ENCODE measurements around the gene GORASP1. TPM values are rescaled to one million over a fixed set of nuclear protein-coding genes. Genes with fewer than 3 reads are reported as not detected.

GORASP1 gene
- total RNA-seq, 5 donors from 2014 or later (not counting 1 experiment from before 2014, with no cell fraction given), result 26.7 to 55.5 (median 41.5) TPM

DNA sequence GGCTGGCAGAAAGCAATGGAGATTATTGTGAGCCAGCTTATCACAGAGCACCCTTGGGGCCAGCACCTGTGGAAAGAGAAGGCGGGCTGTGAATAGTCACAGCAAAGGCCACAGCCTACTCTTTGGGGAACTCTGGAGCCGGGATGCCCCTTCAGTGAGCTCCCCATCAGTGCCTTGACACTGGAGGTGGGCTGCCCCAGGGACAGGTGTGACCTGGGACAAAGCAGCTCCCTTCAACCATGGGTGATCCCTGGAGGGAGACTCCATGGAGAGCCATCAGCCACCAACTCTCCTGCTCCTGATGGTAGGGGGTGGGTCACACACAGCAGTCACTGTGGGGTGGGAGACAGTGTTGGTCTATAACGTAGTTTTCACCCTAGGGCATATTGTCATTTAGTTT lies 5.9 kb upstream of the GORASP1 start:
- Mint-ChIP-seq H3K27ac (no peak overlapping the region), H3K4me3 (no peak overlapping the region), H3K36me3 (peaks cover 9% of the 10 kb centered on the region), H3K9me3 (no peaks in the 10 kb centered on the region), H3K27me3 (no peaks in the 10 kb centered on the region), H3K4me1 (peaks cover 11 to 12% (median 12%) of the 10 kb centered on the region in 3 donors)
- Histone ChIP-seq H3K36me3 (ENCODE audit: control insufficient read depth in 2 of 2, extremely low read depth in 1 of 2, insufficient read depth in 1 of 2, low read length in 1 of 2) (no peaks in the 10 kb centered on the region), H3K4me1 (ENCODE audit: control insufficient read depth in 1 of 2, extremely low read depth in 1 of 2, insufficient read depth in 2 of 2, low read length in 2 of 2) (peaks cover 0 to 10% of the 10 kb centered on the region in 2 experiments), H3K4me3 (ENCODE audit: control insufficient read depth in 1 of 2, extremely low read depth in 1 of 2, low read length in 1 of 2) (no peak overlapping the region), H3K27me3 (replicated peaks in 1 of 2; ENCODE audit: control insufficient read depth in 2 of 2, extremely low read depth in 1 of 2, insufficient read depth in 2 of 2, low read length in 1 of 2) (no peaks in the 10 kb centered on the region), H3K9me3 (no peaks in the 10 kb centered on the region), H3K27ac (ENCODE audit: low read length) (no peak overlapping the region)
- 100% methylated on average over 2 of the region's 3 CpGs for WGBS (ENCODE audit: insufficient coverage)
- ChIA-PET POLR2A (no interaction called here), CTCF (interaction anchor here in 1 of 2 donors (0.5 kb wide), 1 partner anchor 271 kb away, joined by 6 read pairs; no protein-coding TSS in a partner anchor)
- DNase-seq, result no peak
- no peak for ATAC-seq (replicated peaks in 1 of 4)

DNA sequence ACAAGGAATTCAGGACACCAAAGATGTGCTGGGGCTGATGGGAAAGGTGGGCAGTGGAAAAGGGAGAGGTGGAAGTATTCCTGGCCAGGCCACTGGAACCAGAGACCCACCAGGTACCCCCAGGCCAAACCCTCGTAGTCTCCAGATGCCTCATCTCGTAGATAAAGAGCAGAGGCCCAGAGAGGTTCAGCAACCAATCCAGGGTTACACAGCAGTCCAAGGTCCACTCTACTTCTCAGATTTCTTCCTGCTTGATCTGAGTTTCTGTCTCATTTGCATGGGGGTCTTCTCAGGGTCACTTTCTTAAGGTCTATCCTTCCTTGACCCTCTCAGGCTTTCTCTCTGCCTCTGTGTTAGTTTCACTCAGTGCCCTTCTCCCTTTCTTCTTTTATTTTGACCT lies 5.1 kb upstream of the GORASP1 start:
- H3K36me3 ChIP-seq (ENCODE audit: control insufficient read depth in 2 of 2, extremely low read depth in 1 of 2, insufficient read depth in 1 of 2, low read length in 1 of 2), result no peaks in the 10 kb centered on the region
- Mint-ChIP-seq H3K36me3 (peaks cover 1% of the 10 kb centered on the region), H3K27ac (no peak overlapping the region), H3K27me3 (no peaks in the 10 kb centered on the region), H3K4me1 (peaks cover 19 to 20% (median 20%) of the 10 kb centered on the region in 3 donors), H3K4me3 (no peak overlapping the region), H3K9me3 (no peaks in the 10 kb centered on the region)
- no peaks in the 10 kb centered on the region for H3K9me3 ChIP-seq
- POLR2A ChIA-PET, result no interaction called here
- H3K27me3 ChIP-seq (replicated peaks in 1 of 2; ENCODE audit: control insufficient read depth in 2 of 2, extremely low read depth in 1 of 2, insufficient read depth in 2 of 2, low read length in 1 of 2), result no peaks in the 10 kb centered on the region
- ATAC-seq (replicated peaks in 1 of 4) (no peak), DNase-seq (no peak)
- 93% methylated on average over 2 of the region's 2 CpGs for WGBS (ENCODE audit: insufficient coverage)
- CTCF ChIA-PET, result no interaction called here
- no peak overlapping the region for H3K27ac ChIP-seq (ENCODE audit: low read length)
- peaks cover 3 to 17% of the 10 kb centered on the region in 2 experiments for H3K4me1 ChIP-seq (ENCODE audit: control insufficient read depth in 1 of 2, extremely low read depth in 1 of 2, insufficient read depth in 2 of 2, low read length in 2 of 2)
- no peak overlapping the region for H3K4me3 ChIP-seq (ENCODE audit: control insufficient read depth in 1 of 2, extremely low read depth in 1 of 2, low read length in 1 of 2)

DNA sequence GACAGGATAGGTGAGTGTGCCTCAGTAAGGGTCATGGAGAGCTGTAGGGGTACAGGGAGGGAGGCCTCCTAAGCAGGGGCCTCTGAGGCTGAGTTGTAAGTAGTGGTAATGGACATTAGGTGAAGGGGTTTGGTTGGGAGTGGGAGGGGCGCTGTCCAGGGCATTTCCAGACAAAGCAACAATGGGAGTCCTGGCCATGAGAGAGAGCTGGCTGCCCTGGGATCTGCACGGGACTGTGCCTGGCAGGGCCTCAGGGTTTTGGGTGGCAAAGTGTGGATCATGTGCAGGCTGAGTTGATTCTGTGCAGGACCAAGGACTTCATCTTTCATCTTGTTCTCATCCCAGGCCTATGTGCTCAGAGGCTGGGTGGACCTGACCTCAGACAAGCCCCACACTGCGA lies 4.7 kb upstream of the GORASP1 start:
- H3K27ac Mint-ChIP-seq, result no peak overlapping the region

DNA sequence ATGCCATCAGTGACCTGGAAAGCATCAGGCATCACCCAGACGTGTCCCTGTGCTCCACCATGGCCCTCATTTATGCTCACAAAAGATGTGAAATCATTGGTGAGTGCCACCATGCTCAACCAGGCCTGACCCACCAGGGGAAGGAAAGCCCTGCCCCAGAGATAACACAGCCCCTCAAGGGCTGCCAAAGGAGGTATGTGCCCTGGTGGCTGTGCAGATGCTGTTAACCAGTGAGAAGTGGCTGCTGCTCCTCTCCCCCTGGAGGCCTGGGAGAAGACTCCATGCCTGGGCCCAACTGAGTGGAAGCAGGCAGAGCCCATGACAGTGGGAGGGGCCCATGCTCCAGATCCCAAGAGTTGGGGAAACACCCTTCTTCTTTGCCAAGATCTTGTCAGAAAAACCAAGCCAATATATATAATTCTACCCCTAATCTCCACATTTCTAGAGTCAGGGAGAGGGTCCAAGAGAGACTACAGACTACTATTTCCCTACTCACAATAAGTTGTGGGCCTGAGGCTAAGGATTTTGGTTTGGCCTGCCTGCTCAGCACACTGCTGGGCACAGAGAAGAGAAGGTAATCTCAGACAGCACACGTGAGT lies 2.7 kb upstream of the GORASP1 start:
- WGBS (ENCODE audit: insufficient coverage), result 73% methylated on average over 2 of the region's 2 CpGs
- Mint-ChIP-seq H3K4me3 (no peak overlapping the region), H3K4me1 (peaks cover 36 to 38% (median 38%) of the 10 kb centered on the region in 3 donors), H3K27ac (no peak overlapping the region), H3K36me3 (no peaks in the 10 kb centered on the region), H3K27me3 (no peaks in the 10 kb centered on the region), H3K9me3 (no peaks in the 10 kb centered on the region)
- H3K4me3 ChIP-seq (ENCODE audit: control insufficient read depth in 1 of 2, extremely low read depth in 1 of 2, low read length in 1 of 2), result no peak overlapping the region
- POLR2A ChIA-PET, result no interaction called here
- peaks cover 7 to 36% of the 10 kb centered on the region in 2 experiments for H3K4me1 ChIP-seq (ENCODE audit: control insufficient read depth in 1 of 2, extremely low read depth in 1 of 2, insufficient read depth in 2 of 2, low read length in 2 of 2)
- no peaks in the 10 kb centered on the region for H3K9me3 ChIP-seq
- no peaks in the 10 kb centered on the region for H3K27me3 ChIP-seq (replicated peaks in 1 of 2; ENCODE audit: control insufficient read depth in 2 of 2, extremely low read depth in 1 of 2, insufficient read depth in 2 of 2, low read length in 1 of 2)
- CTCF ChIA-PET, result interaction anchor here in 1 of 2 donors (1.0 kb wide), 1 partner anchor 16 kb away, joined by 11 read pairs; no protein-coding TSS in a partner anchor
- H3K27ac ChIP-seq (ENCODE audit: low read length), result no peak overlapping the region
- ATAC-seq (replicated peaks in 1 of 4), result no peak
- H3K36me3 ChIP-seq (ENCODE audit: control insufficient read depth in 2 of 2, extremely low read depth in 1 of 2, insufficient read depth in 1 of 2, low read length in 1 of 2), result no peaks in the 10 kb centered on the region
- no peak for DNase-seq

More for the DNA sequence above, 4.7 kb upstream of the GORASP1 start:
- Histone ChIP-seq H3K4me3 (ENCODE audit: control insufficient read depth in 1 of 2, extremely low read depth in 1 of 2, low read length in 1 of 2) (no peak overlapping the region), H3K36me3 (ENCODE audit: control insufficient read depth in 2 of 2, extremely low read depth in 1 of 2, insufficient read depth in 1 of 2, low read length in 1 of 2) (no peaks in the 10 kb centered on the region), H3K27me3 (replicated peaks in 1 of 2; ENCODE audit: control insufficient read depth in 2 of 2, extremely low read depth in 1 of 2, insufficient read depth in 2 of 2, low read length in 1 of 2) (no peaks in the 10 kb centered on the region), H3K9me3 (no peaks in the 10 kb centered on the region), H3K4me1 (ENCODE audit: control insufficient read depth in 1 of 2, extremely low read depth in 1 of 2, insufficient read depth in 2 of 2, low read length in 2 of 2) (peaks cover 3 to 17% of the 10 kb centered on the region in 2 experiments), H3K27ac (ENCODE audit: low read length) (no peak overlapping the region)
- Mint-ChIP-seq H3K27me3 (no peaks in the 10 kb centered on the region), H3K9me3 (no peaks in the 10 kb centered on the region), H3K36me3 (no peaks in the 10 kb centered on the region), H3K4me3 (no peak overlapping the region), H3K4me1 (peaks cover 19 to 21% (median 20%) of the 10 kb centered on the region in 3 donors)
- CTCF ChIA-PET, result no interaction called here
- DNase-seq (no peak), ATAC-seq (replicated peaks in 1 of 4) (no peak)
- POLR2A ChIA-PET, result no interaction called here
- WGBS (ENCODE audit: insufficient coverage), result 94% methylated on average over 3 of the region's 3 CpGs

DNA sequence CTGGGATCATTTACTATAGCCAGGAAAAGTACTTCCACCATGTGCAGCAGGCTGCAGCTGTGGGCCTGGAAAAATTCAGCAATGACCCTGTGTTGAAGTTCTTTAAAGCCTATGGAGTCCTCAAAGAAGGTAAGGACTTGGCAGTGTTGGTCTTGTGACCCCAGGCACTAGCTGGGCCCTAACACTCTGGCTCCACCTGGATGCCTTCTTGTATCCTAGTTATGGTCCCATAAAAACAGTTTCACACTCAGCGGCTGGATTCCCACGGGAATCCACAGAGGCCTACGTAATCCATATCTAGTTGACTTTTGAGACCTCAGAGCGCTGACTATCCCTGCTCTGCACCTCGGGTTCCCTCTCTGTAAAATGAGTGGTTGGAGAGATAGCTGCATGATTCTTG lies 1.7 kb upstream of the GORASP1 start:
- WGBS (ENCODE audit: insufficient coverage), result 90% methylated on average over 3 of the region's 5 CpGs
- no peaks in the 10 kb centered on the region for H3K27me3 ChIP-seq (replicated peaks in 1 of 2; ENCODE audit: control insufficient read depth in 2 of 2, extremely low read depth in 1 of 2, insufficient read depth in 2 of 2, low read length in 1 of 2)
- Mint-ChIP-seq H3K9me3 (no peaks in the 10 kb centered on the region), H3K4me3 (peak overlapping the region in 2 of 3 donors; percentile 93 to 95), H3K36me3 (no peaks in the 10 kb centered on the region), H3K27me3 (no peaks in the 10 kb centered on the region), H3K27ac (peak overlapping the region; percentile 86 to 92), H3K4me1 (peaks cover 42 to 48% (median 43%) of the 10 kb centered on the region in 3 donors)
- H3K36me3 ChIP-seq (ENCODE audit: control insufficient read depth in 2 of 2, extremely low read depth in 1 of 2, insufficient read depth in 1 of 2, low read length in 1 of 2), result no peaks in the 10 kb centered on the region
- ATAC-seq (replicated peaks in 1 of 4) (no peak), DNase-seq (no peak)
- no peak overlapping the region for H3K4me3 ChIP-seq (ENCODE audit: control insufficient read depth in 1 of 2, extremely low read depth in 1 of 2, low read length in 1 of 2)
- H3K27ac ChIP-seq (ENCODE audit: low read length), result no peak overlapping the region
- POLR2A ChIA-PET, result interaction anchor here (0.6 to 1.6 kb wide), 3 partner anchors 32 to 1002 kb away, joined by 3 to 4 read pairs (median 3); no protein-coding TSS in a partner anchor
- peaks cover 7 to 37% of the 10 kb centered on the region in 2 experiments for H3K4me1 ChIP-seq (ENCODE audit: control insufficient read depth in 1 of 2, extremely low read depth in 1 of 2, insufficient read depth in 2 of 2, low read length in 2 of 2)
- H3K9me3 ChIP-seq, result no peaks in the 10 kb centered on the region
- CTCF ChIA-PET, result interaction anchor here (0.7 to 1.0 kb wide), 2 partner anchors 17 to 23 kb away, joined by 3 to 11 read pairs; no protein-coding TSS in a partner anchor

DNA sequence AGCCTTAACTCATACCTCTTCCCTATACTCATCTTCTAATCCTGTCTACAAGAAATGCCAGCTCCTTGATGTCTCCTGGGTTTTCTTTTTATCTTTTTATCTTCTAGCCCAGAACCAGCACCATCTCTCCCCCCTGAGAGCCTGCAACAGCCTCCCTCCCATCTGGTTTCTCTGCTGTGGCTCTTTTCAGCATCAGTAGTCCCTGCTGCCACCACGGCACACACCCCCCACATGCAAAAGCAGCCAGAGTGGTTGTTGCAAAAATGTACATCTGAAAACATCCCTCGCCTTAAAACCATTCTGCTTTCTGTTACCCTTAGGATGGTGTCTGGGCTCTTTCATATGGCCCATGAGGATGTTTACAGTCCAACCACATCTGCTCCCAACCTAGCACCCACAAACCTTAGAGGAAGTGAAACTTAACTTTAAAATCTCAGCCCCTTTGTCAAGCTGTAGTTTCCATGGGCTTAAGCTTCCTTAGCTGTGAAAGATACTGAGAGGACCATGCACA lies 828 bp upstream of the GORASP1 start:
- Histone ChIP-seq H3K9me3 (no peaks in the 10 kb centered on the region), H3K4me1 (ENCODE audit: control insufficient read depth in 1 of 2, extremely low read depth in 1 of 2, insufficient read depth in 2 of 2, low read length in 2 of 2) (peaks cover 7 to 37% of the 10 kb centered on the region in 2 experiments), H3K4me3 (ENCODE audit: control insufficient read depth in 1 of 2, extremely low read depth in 1 of 2, low read length in 1 of 2) (peak overlapping the region; percentile 78 to 91), H3K27me3 (replicated peaks in 1 of 2; ENCODE audit: control insufficient read depth in 2 of 2, extremely low read depth in 1 of 2, insufficient read depth in 2 of 2, low read length in 1 of 2) (no peaks in the 10 kb centered on the region), H3K36me3 (ENCODE audit: control insufficient read depth in 2 of 2, extremely low read depth in 1 of 2, insufficient read depth in 1 of 2, low read length in 1 of 2) (no peaks in the 10 kb centered on the region), H3K27ac (ENCODE audit: low read length) (peak overlapping the region; percentile 44)
- WGBS (ENCODE audit: insufficient coverage), result 0% methylated on average over 1 of the region's 2 CpGs
- Mint-ChIP-seq H3K9me3 (no peaks in the 10 kb centered on the region), H3K4me3 (peak overlapping the region; percentile 87 to 95 (median 93)), H3K4me1 (peaks cover 48 to 53% (median 49%) of the 10 kb centered on the region in 3 donors), H3K27ac (peak overlapping the region; percentile 86 to 92), H3K36me3 (no peaks in the 10 kb centered on the region), H3K27me3 (no peaks in the 10 kb centered on the region)
- POLR2A ChIA-PET, result interaction anchor here in 1 of 2 donors (1.6 kb wide), 1 partner anchor 32 kb away, joined by 4 read pairs; no protein-coding TSS in a partner anchor
- ATAC-seq (replicated peaks in 1 of 4) (peak; percentile 42 to 61 (median 52)), DNase-seq (peak in 26 of 35 experiments; percentile 9 to 66 (median 26))
- CTCF ChIA-PET, result interaction anchor here (0.7 to 1.4 kb wide), 5 partner anchors 24 to 184 kb away, joined by 3 to 5 read pairs (median 4); no protein-coding TSS in a partner anchor
